ENCODE measurements around the gene PCSK9. TPM values are rescaled to one million over a fixed set of nuclear protein-coding genes. Genes with fewer than 3 reads are reported as not detected.
A peak's percentile ranks its signal among the peaks of the same experiment; 100 is the strongest.

PCSK9 gene
- polyA plus RNA-seq, 1 donor (not counting 4 experiments of a cell fraction or from before 2014, with no cell fraction given), result 61.7 TPM

GRCh38 chr1:55065648-55066047 lies 26.3 kb downstream of the PCSK9 start:
- H3K9me3 ChIP-seq (ENCODE audit: control insufficient read depth, low read depth, low read length), result no peaks in the 10 kb centered on the region
- H3K9ac ChIP-seq (ENCODE audit: control insufficient read depth, extremely low read depth, insufficient read depth, low read length), result no peak overlapping the region
- no peak overlapping the region for H3K27ac ChIP-seq (ENCODE audit: control insufficient read depth, insufficient read depth, low read length)
- H3K27me3 ChIP-seq (ENCODE audit: control insufficient read depth, extremely low read depth, insufficient read depth, low read length), result no peaks in the 10 kb centered on the region
- peak; percentile 41 for FAIRE-seq
- peaks cover 11% of the 10 kb centered on the region for H4K20me1 ChIP-seq (ENCODE audit: control insufficient read depth, extremely low read depth, insufficient read depth, low read length)
- peaks cover 36 to 64% of the 10 kb centered on the region in 2 experiments for H3K36me3 ChIP-seq (ENCODE audit: control insufficient read depth in 2 of 2, extremely low read depth in 1 of 2, insufficient read depth in 2 of 2, low read length in 2 of 2)
- H3K4me1 ChIP-seq (ENCODE audit: control insufficient read depth, extremely low read depth, insufficient read depth, low read length), result no peaks in the 10 kb centered on the region
- H3K4me3 ChIP-seq (ENCODE audit: control insufficient read depth in 2 of 3, extremely low read depth in 1 of 3, insufficient read depth in 2 of 3, low read depth in 1 of 3, low read length in 3 of 3), result no peak overlapping the region
- DNase-seq (ENCODE audit: low read depth, low spot score), result no peak
- TF ChIP-seq EZH2 (IDR thresholded peaks at IDR 0.05; ENCODE audit: low read length) (no peak), CTCF (optimal IDR thresholded peaks at IDR 0.05 in 1 of 3, IDR thresholded peaks at IDR 0.05 in 1 of 3, conservative IDR thresholded peaks at IDR 0.05 in 1 of 3; ENCODE audit: extremely low read depth in 1 of 3, insufficient read depth in 2 of 3, low read length in 3 of 3) (no peak)
- H3K4me2 ChIP-seq (ENCODE audit: control insufficient read depth, extremely low read depth, insufficient read depth, low read depth, low read length), result no peak overlapping the region
- no peak overlapping the region for H2AFZ ChIP-seq (ENCODE audit: control insufficient read depth, low read length)
- dilution Hi-C loops (cut with MboI; ENCODE audit: extremely low pct_ligation_motif_present, low sequenced_read_pairs), result no loop called here
- no peaks in the 10 kb centered on the region for H3K9me1 ChIP-seq (ENCODE audit: control insufficient read depth, extremely low read depth, insufficient read depth, low read length)
- peaks cover 2% of the 10 kb centered on the region for H3K79me2 ChIP-seq (ENCODE audit: control insufficient read depth, insufficient read depth, low read length)

GRCh38 chr1:55067022-55067778 lies 27.9 kb downstream of the PCSK9 start:
- H3K9me1 ChIP-seq (ENCODE audit: control insufficient read depth, extremely low read depth, insufficient read depth, low read length), result no peaks in the 10 kb centered on the region
- DNase-seq (ENCODE audit: low read depth, low spot score) (no peak), FAIRE-seq (peak; percentile 67)
- H3K9ac ChIP-seq (ENCODE audit: control insufficient read depth, extremely low read depth, insufficient read depth, low read length), result no peak overlapping the region
- H3K9me3 ChIP-seq (ENCODE audit: control insufficient read depth, low read depth, low read length), result no peaks in the 10 kb centered on the region
- H2AFZ ChIP-seq (ENCODE audit: control insufficient read depth, low read length), result no peak overlapping the region
- no peaks in the 10 kb centered on the region for H3K27me3 ChIP-seq (ENCODE audit: control insufficient read depth, extremely low read depth, insufficient read depth, low read length)
- no peaks in the 10 kb centered on the region for H3K79me2 ChIP-seq (ENCODE audit: control insufficient read depth, insufficient read depth, low read length)
- peaks cover 32 to 63% of the 10 kb centered on the region in 2 experiments for H3K36me3 ChIP-seq (ENCODE audit: control insufficient read depth in 2 of 2, extremely low read depth in 1 of 2, insufficient read depth in 2 of 2, low read length in 2 of 2)
- no peak for TF ChIP-seq EZH2 (IDR thresholded peaks at IDR 0.05; ENCODE audit: low read length)
- no peak for TF ChIP-seq CTCF (optimal IDR thresholded peaks at IDR 0.05 in 1 of 3, IDR thresholded peaks at IDR 0.05 in 1 of 3, conservative IDR thresholded peaks at IDR 0.05 in 1 of 3; ENCODE audit: extremely low read depth in 1 of 3, insufficient read depth in 2 of 3, low read length in 3 of 3)
- H3K4me3 ChIP-seq (ENCODE audit: control insufficient read depth in 2 of 3, extremely low read depth in 1 of 3, insufficient read depth in 2 of 3, low read depth in 1 of 3, low read length in 3 of 3), result no peak overlapping the region
- peaks cover 11% of the 10 kb centered on the region for H4K20me1 ChIP-seq (ENCODE audit: control insufficient read depth, extremely low read depth, insufficient read depth, low read length)
- no peak overlapping the region for H3K27ac ChIP-seq (ENCODE audit: control insufficient read depth, insufficient read depth, low read length)
- H3K4me2 ChIP-seq (ENCODE audit: control insufficient read depth, extremely low read depth, insufficient read depth, low read depth, low read length), result no peak overlapping the region
- H3K4me1 ChIP-seq (ENCODE audit: control insufficient read depth, extremely low read depth, insufficient read depth, low read length), result no peaks in the 10 kb centered on the region
- dilution Hi-C loops (cut with MboI; ENCODE audit: extremely low pct_ligation_motif_present, low sequenced_read_pairs), result no loop called here

Measured in keratinocyte (primary cell).